ENCODE measurements around the gene NAA40.

The NAA40 gene

GRCh38 chr11:63933459-63933858, 5.3 kb upstream of the NAA40 start:
- Histone ChIP-seq H3K4me1 (ENCODE audit: low read depth, poor library complexity, severe bottlenecking) (peaks cover 7% of the 10 kb centered on the region), H3K4me2 (no peak overlapping the region), H4K20me1 (ENCODE audit: insufficient read depth) (no peaks in the 10 kb centered on the region), H3K79me2 (ENCODE audit: insufficient read depth, low read depth) (no peaks in the 10 kb centered on the region), H2AFZ (ENCODE audit: low read depth) (no peak overlapping the region), H3K27me3 (ENCODE audit: insufficient read depth, low read depth) (no peaks in the 10 kb centered on the region; the same call in 1 of the 2 replicates), H3K36me3 (ENCODE audit: insufficient read depth) (no peaks in the 10 kb centered on the region), H3K4me3 (IDR thresholded peaks at IDR 0.05; ENCODE audit: insufficient read depth, low read depth, low read length) (no peak overlapping the region), H3K27ac (no peak overlapping the region), H3K9ac (no peak overlapping the region)
- no peak for TF ChIP-seq CTCF (conservative IDR thresholded peaks at IDR 0.05; ENCODE audit: low read depth, low read length)

GRCh38 chr11:63937713-63938478, 906 bp upstream of the NAA40 start:
- no peak overlapping the region; the same call in 1 of the 2 replicates for H3K9ac ChIP-seq
- peak overlapping the region; percentile 84 for H3K4me2 ChIP-seq
- peak overlapping the region; percentile 15; the same call in 1 of the 2 replicates for H3K27ac ChIP-seq
- peak overlapping the region; percentile 97 for H2AFZ ChIP-seq (ENCODE audit: low read depth)
- TF ChIP-seq CTCF (conservative IDR thresholded peaks at IDR 0.05; ENCODE audit: low read depth, low read length) = no peak
- no peaks in the 10 kb centered on the region for H3K27me3 ChIP-seq (ENCODE audit: insufficient read depth, low read depth)
- peaks cover 7% of the 10 kb centered on the region for H3K4me1 ChIP-seq (ENCODE audit: low read depth, poor library complexity, severe bottlenecking)
- no peak overlapping the region for H3K4me3 ChIP-seq (IDR thresholded peaks at IDR 0.05; ENCODE audit: insufficient read depth, low read depth, low read length)
- H3K79me2 ChIP-seq (ENCODE audit: insufficient read depth, low read depth) = peaks cover 8% of the 10 kb centered on the region; the same call in 1 of the 2 replicates
- H4K20me1 ChIP-seq (ENCODE audit: insufficient read depth) = no peaks in the 10 kb centered on the region
- H3K36me3 ChIP-seq (ENCODE audit: insufficient read depth) = no peaks in the 10 kb centered on the region

- Histone ChIP-seq H2AFZ (ENCODE audit: low read depth) (peak overlapping the region; percentile 29; the same call in 1 of the 2 replicates), H3K79me2 (ENCODE audit: insufficient read depth, low read depth) (peaks cover 8% of the 10 kb centered on the region; the same call in 1 of the 2 replicates), H4K20me1 (ENCODE audit: insufficient read depth) (no peaks in the 10 kb centered on the region), H3K4me1 (ENCODE audit: low read depth, poor library complexity, severe bottlenecking) (peaks cover 7% of the 10 kb centered on the region), H3K4me3 (IDR thresholded peaks at IDR 0.05; ENCODE audit: insufficient read depth, low read depth, low read length) (no peak overlapping the region), H3K27me3 (ENCODE audit: insufficient read depth, low read depth) (no peaks in the 10 kb centered on the region), H3K9ac (peak overlapping the region; percentile 51; the same call in 1 of the 2 replicates), H3K4me2 (peak overlapping the region; percentile 91), H3K27ac (no peak overlapping the region), H3K36me3 (ENCODE audit: insufficient read depth) (no peaks in the 10 kb centered on the region)
- TF ChIP-seq CTCF (conservative IDR thresholded peaks at IDR 0.05; ENCODE audit: low read depth, low read length) = no peak
These were observed 642 bp downstream of the NAA40 start for GRCh38 chr11:63939397-63939891.

GRCh38 chr11:63940786-63941185, 2.0 kb downstream of the NAA40 start:
- Histone ChIP-seq H3K9ac (no peak overlapping the region), H3K27me3 (ENCODE audit: insufficient read depth, low read depth) (no peaks in the 10 kb centered on the region), H3K4me1 (ENCODE audit: low read depth, poor library complexity, severe bottlenecking) (peaks cover 7% of the 10 kb centered on the region), H3K27ac (no peak overlapping the region), H3K4me3 (IDR thresholded peaks at IDR 0.05; ENCODE audit: insufficient read depth, low read depth, low read length) (no peak overlapping the region), H2AFZ (ENCODE audit: low read depth) (no peak overlapping the region), H3K36me3 (ENCODE audit: insufficient read depth) (no peaks in the 10 kb centered on the region), H3K79me2 (ENCODE audit: insufficient read depth, low read depth) (peaks cover 8% of the 10 kb centered on the region; the same call in 1 of the 2 replicates), H3K4me2 (no peak overlapping the region), H4K20me1 (ENCODE audit: insufficient read depth) (no peaks in the 10 kb centered on the region)
- TF ChIP-seq CTCF (conservative IDR thresholded peaks at IDR 0.05; ENCODE audit: low read depth, low read length) = no peak

All from KMS-11 (cell line).